Urothelium cell line (cell line): ENCODE data around the gene EGFL7.

Experiments
- DNase-seq: peaks from one replicate; pipeline ENCODE4 v3.0.0; 2011; ENCODE audit warnings: low spot score, mixed read lengths
- FAIRE-seq: peaks from 2 replicates; lab custom pipeline; 2011; peaks lifted over from hg19 to GRCh38; lab: Jason Lieb, UNC

The EGFL7 gene

GRCh38 chr9:136662656-136663581, at the start of gene EGFL7:
Gene EGFL7 (plus strand): TSS chr9:136662916. CDS start chr9:136668283, 5,367 bp downstream.
- DNase-seq (no peak), FAIRE-seq (no peak)

- FAIRE-seq (no peak), DNase-seq (no peak)
Measured at GRCh38 chr9:136613824-136614371, 48.8 kb upstream of the EGFL7 start.

- DNase-seq (peak; percentile 54), FAIRE-seq (no peak)
Measured at GRCh38 chr9:136614372-136614922, 48.3 kb upstream of the EGFL7 start.

GRCh38 chr9:136614967-136615623, 47.6 kb upstream of the EGFL7 start:
- DNase-seq = no peak
- no peak for FAIRE-seq

GRCh38 chr9:136615631-136616306, 46.9 kb upstream of the EGFL7 start:
- DNase-seq = no peak
- no peak for FAIRE-seq

- FAIRE-seq (no peak), DNase-seq (no peak)
Measured at GRCh38 chr9:136616307-136616635, 46.4 kb upstream of the EGFL7 start.

GRCh38 chr9:136616948-136617695, 45.6 kb upstream of the EGFL7 start:
- FAIRE-seq (no peak), DNase-seq (no peak)

- FAIRE-seq = no peak
- no peak for DNase-seq
Measured at GRCh38 chr9:136617746-136618579, 44.8 kb upstream of the EGFL7 start.

- FAIRE-seq (no peak), DNase-seq (no peak)
Measured at GRCh38 chr9:136618580-136619547, 43.9 kb upstream of the EGFL7 start.

GRCh38 chr9:136619742-136620440, 42.8 kb upstream of the EGFL7 start:
- FAIRE-seq = no peak

GRCh38 chr9:136620441-136621018, 42.2 kb upstream of the EGFL7 start:
- FAIRE-seq (no peak), DNase-seq (no peak)

More at GRCh38 chr9:136619742-136620440, 42.8 kb upstream of the EGFL7 start:
- no peak for DNase-seq

GRCh38 chr9:136621019-136621733, 41.5 kb upstream of the EGFL7 start:
- DNase-seq (no peak), FAIRE-seq (no peak)

GRCh38 chr9:136621734-136622093, 41.0 kb upstream of the EGFL7 start:
- DNase-seq (no peak), FAIRE-seq (no peak)

GRCh38 chr9:136622538-136622948, 40.2 kb upstream of the EGFL7 start:
- DNase-seq = no peak
- FAIRE-seq = no peak

- no peak for DNase-seq
- no peak for FAIRE-seq
Measured at GRCh38 chr9:136623016-136623841, 39.5 kb upstream of the EGFL7 start.

- FAIRE-seq (no peak), DNase-seq (no peak)
Measured at GRCh38 chr9:136623842-136624183, 38.9 kb upstream of the EGFL7 start.
